Measurements from ENCODE around the gene FBLN1. TPM values are rescaled to one million over a fixed set of nuclear protein-coding genes. Genes with fewer than 3 reads are reported as not detected.
"Not testable (repeated sequence)": the region's sequence is repeated elsewhere in the genome, so short reads cannot be mapped to it uniquely, and the experiment has no call there.

FBLN1 gene
- total RNA-seq, 1 donor from 2014 or later, result not detected

DNA sequence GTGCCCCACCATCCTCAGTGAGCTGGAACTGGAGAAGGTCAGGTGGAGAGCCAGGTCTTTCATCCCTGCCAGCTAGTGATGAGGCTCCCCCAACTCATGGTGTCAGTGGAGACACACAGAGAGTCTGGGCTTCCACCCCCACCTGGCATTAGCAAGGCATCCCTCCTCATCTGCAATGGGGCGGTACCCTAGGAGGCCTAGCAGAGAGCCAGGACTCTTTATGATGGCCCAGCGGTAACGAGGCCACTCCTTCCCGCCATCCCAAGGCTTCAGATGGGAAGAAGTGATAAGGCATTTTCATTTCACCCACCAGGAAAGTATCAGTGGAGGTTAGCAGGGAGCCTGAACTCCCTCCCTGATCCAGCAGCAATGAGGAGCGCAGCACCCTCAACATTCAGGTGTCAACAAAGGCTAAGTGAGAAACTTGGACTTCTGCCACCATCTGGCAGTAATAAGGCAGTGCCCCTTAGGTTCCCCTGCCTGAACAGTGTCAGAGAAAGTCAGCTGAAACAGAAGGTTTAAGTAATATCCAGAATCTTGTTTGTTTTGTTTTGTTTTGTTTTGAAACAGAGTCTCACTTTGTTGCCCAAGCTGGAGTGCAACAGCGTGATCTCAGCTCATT, 40.5 kb upstream of the FBLN1 start:
- intact Hi-C loops (cut with micrococcal nuclease), result no loop called here
- DNase-seq, result no peak
- ATAC-seq (ENCODE audit: low read depth), result no peak
- Mint-ChIP-seq H3K27ac (no peak overlapping the region), H3K27me3 (peaks cover 5% of the 10 kb centered on the region), H3K4me1 (no peaks in the 10 kb centered on the region), H3K4me3 (no peak overlapping the region), H3K36me3 (ENCODE audit: low read depth) (no peaks in the 10 kb centered on the region), H3K9me3 (no peaks in the 10 kb centered on the region)
- CTCF ChIA-PET, result no interaction called here
- POLR2A ChIA-PET, result no interaction called here
- TF ChIP-seq, protein P1, sequence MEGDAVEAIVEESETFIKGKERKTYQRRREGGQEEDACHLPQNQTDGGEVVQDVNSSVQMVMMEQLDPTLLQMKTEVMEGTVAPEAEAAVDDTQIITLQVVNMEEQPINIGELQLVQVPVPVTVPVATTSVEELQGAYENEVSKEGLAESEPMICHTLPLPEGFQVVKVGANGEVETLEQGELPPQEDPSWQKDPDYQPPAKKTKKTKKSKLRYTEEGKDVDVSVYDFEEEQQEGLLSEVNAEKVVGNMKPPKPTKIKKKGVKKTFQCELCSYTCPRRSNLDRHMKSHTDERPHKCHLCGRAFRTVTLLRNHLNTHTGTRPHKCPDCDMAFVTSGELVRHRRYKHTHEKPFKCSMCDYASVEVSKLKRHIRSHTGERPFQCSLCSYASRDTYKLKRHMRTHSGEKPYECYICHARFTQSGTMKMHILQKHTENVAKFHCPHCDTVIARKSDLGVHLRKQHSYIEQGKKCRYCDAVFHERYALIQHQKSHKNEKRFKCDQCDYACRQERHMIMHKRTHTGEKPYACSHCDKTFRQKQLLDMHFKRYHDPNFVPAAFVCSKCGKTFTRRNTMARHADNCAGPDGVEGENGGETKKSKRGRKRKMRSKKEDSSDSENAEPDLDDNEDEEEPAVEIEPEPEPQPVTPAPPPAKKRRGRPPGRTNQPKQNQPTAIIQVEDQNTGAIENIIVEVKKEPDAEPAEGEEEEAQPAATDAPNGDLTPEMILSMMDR (IDR thresholded peaks at IDR 0.05), result no peak

- ATAC-seq (ENCODE audit: low read depth); H3K4me3 Mint-ChIP-seq; intact Hi-C loops (cut with micrococcal nuclease); H3K36me3 Mint-ChIP-seq (ENCODE audit: low read depth); CTCF ChIA-PET; DNase-seq; H3K9me3 Mint-ChIP-seq; H3K4me1 Mint-ChIP-seq; H3K27me3 Mint-ChIP-seq; POLR2A ChIA-PET; H3K27ac Mint-ChIP-seq: not testable (repeated sequence)
These were observed 39.0 kb upstream of the FBLN1 start for GRCh38 chr22:45463691-45464090.

DNA sequence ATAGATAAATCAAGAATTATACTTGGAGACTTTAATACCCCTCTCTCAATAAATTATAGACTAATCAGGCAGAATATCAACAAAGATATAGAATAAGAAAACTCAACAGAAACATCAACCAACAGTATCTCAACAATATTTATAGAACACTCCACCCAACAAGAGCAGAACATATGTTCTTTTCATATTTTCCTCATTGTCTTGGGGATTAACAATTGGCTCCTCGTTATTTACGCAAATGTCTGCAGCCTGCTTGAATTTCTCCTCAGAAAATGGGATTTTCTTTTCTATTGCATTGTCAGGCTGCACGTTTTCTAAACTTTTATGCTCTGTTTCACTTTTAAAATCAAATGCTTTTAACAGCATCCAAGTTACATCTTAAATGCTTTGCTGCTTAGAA, 37.0 kb upstream of the FBLN1 start:
- Mint-ChIP-seq H3K4me1 (no peaks in the 10 kb centered on the region), H3K9me3 (peaks cover 2% of the 10 kb centered on the region)
- intact Hi-C loops (cut with micrococcal nuclease), result no loop called here

GRCh38 chr22:45468872-45469271, 33.8 kb upstream of the FBLN1 start:
- DNase-seq (no peak), ATAC-seq (ENCODE audit: low read depth) (no peak)
- ChIA-PET CTCF (no interaction called here), POLR2A (no interaction called here)
- peaks cover 6% of the 10 kb centered on the region for H3K27me3 Mint-ChIP-seq
- TF ChIP-seq, protein P1 (IDR thresholded peaks at IDR 0.05), result no peak
- H3K4me1 Mint-ChIP-seq, result no peaks in the 10 kb centered on the region
- intact Hi-C loops (cut with micrococcal nuclease), result no loop called here
- peaks cover 2% of the 10 kb centered on the region for H3K9me3 Mint-ChIP-seq
- no peak overlapping the region for H3K27ac Mint-ChIP-seq
- no peak overlapping the region for H3K4me3 Mint-ChIP-seq
- no peaks in the 10 kb centered on the region for H3K36me3 Mint-ChIP-seq (ENCODE audit: low read depth)

More for the DNA sequence above, 37.0 kb upstream of the FBLN1 start:
- no peaks in the 10 kb centered on the region for H3K36me3 Mint-ChIP-seq (ENCODE audit: low read depth)
- DNase-seq (no peak), ATAC-seq (ENCODE audit: low read depth) (no peak)
- no peak overlapping the region for H3K4me3 Mint-ChIP-seq
- ChIA-PET POLR2A (no interaction called here), CTCF (no interaction called here)
- H3K27ac Mint-ChIP-seq, result no peak overlapping the region
- TF ChIP-seq, protein P1 (IDR thresholded peaks at IDR 0.05), result no peak
- H3K27me3 Mint-ChIP-seq, result peaks cover 1% of the 10 kb centered on the region

DNA sequence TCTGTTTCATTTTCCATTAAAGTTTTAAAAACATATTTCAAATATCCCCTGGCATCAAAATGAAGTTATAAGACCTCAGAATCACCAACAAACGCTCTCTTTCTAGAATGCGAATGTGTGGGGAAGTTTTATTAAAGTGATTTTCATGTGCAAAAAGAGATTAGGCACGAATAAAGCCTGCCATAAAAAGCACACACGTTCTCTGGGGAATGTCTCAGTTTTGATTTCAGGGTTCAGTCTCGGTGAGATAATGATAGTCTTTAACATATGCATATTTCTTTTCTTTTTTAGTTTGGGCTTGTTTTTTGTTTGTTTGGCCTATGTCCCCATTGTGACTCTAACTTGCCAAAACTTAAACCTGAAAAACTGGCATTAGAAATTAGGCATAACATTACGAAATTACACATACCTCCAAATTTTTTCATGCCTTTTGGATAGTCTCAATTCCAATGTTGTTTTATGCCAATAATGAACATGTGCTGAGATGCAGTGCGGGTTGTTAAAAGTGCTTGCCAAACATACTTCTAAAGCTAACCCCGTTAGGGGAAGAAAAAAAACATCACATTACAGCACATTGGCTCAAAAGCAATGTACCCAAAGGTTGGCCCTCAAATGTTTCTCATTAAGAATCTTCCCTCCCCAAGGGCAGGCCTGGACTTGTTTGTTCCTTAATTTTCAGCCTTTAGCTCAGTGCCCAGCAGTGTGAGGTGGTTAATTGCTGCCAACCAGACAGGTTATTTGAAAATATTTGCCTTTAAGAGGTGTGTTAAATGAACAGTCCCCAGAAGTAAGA, 33.2 kb upstream of the FBLN1 start:
- Mint-ChIP-seq H3K4me3 (no peak overlapping the region), H3K4me1 (no peaks in the 10 kb centered on the region), H3K27me3 (peaks cover 6% of the 10 kb centered on the region), H3K9me3 (peaks cover 2% of the 10 kb centered on the region), H3K36me3 (ENCODE audit: low read depth) (no peaks in the 10 kb centered on the region), H3K27ac (no peak overlapping the region)
- no peak for ATAC-seq (ENCODE audit: low read depth)
- no peak for DNase-seq
- ChIA-PET POLR2A (no interaction called here), CTCF (no interaction called here)
- intact Hi-C loops (cut with micrococcal nuclease), result no loop called here
- TF ChIP-seq, protein P1 (IDR thresholded peaks at IDR 0.05), result no peak

Measured in activated B cell treated with CpG ODN at 0.5 μM for 24 hours (primary cell).